GM12892 (cell line): ENCODE data around the gene PLA2G4E.

Experiments used
- DNase-seq: peaks from one replicate; pipeline ENCODE4 v3.0.0; 2011; ENCODE audit not compliant: insufficient read length
- FAIRE-seq: peaks from 2 replicates; lab custom pipeline; 2011; peaks lifted over from hg19 to GRCh38; lab: Jason Lieb, UNC
- POLR2A ChIP-seq: IDR thresholded peaks from 2 replicates; pipeline ENCODE4 v1.6.1; 2011; ENCODE audit warnings: low read depth, low read length, control low read depth
- POLR2AphosphoS5 ChIP-seq: IDR thresholded peaks from 2 replicates; pipeline ENCODE4 v1.6.1; 2011; ENCODE audit warnings: low read depth, low read length, control low read depth
- TAF1 ChIP-seq: IDR thresholded peaks from 2 replicates; pipeline ENCODE4 v1.6.1; 2011; ENCODE audit warnings: low read depth, mild to moderate bottlenecking, control low read depth, low read length, borderline replicate concordance

Gene PLA2G4E

DNA sequence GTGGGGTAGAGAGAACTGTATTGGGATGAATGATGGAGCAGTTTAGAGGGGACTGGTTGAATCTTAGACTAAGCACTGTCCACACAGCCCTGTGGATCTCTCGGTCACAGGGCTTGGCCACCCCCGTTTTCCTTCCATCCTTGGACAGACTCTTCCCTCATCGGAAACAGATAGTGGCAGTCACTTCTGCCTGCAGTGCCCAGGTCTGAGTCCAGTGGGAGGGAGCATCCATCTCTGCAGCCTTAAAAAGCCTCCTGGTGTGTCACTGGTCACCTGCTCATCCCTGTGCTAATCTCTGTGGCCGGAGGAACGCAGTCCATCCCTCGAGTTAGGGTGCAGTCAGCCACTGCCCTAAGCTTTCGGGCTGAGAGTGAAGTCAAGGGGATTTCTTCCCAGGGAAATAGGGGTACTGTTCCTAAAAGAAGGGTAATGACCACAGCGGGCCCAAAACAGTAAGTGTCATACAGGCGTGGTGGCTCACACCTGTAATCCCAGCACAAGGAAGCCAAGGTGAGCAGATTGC lies 41.5 kb upstream of the PLA2G4E start:
- FAIRE-seq (no peak), DNase-seq (no peak)
- TF ChIP-seq TAF1 (no peak), POLR2A (no peak), POLR2AphosphoS5 (no peak)

GRCh38 chr15:42060797-42061196 lies 40.0 kb upstream of the PLA2G4E start:
- DNase-seq (no peak), FAIRE-seq (no peak)
- TF ChIP-seq POLR2A: no peak
- TF ChIP-seq TAF1: no peak
- TF ChIP-seq POLR2AphosphoS5: no peak

GRCh38 chr15:42060477-42060763 lies 39.6 kb upstream of the PLA2G4E start:
- no peak for FAIRE-seq

DNA sequence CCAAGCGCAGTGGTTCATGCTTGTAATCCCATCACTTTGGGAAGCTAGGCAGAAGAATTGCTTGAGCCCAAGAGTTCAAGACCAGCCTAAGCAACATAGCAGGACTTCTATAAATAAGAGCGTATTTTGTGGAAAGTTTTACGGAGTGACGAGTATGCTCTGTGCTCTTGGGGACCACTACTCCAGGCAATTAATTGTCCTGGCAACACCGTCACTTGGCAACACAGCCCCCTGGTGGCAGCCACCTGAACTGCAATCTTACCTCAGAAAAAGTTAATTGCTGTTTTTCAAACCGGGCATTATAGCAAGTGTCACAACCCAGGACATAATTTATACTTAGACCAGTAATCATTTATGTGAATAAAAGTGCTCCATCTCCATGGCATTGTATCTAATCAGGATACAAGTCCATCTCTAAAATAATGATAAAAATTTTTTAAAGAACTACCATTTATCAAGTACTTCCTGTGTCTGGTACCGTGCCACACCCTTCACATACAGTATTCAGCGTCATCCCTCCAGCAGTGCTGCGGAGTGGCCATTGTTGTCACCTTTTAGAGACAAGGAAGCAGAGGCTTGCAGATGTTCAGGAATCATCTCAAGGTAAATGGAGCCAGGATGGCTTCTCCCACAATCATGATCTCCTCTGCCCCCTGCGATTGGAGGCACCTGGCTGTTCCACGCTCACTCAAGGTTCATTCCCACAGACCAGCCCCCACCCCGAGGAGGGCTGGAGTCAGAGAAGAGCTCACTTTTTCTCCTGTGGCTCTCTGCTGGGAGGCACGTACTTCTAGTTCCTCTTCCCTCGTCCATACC lies 39.0 kb upstream of the PLA2G4E start:
- DNase-seq: no peak
- peak; percentile 70 for FAIRE-seq
- no peak for TF ChIP-seq TAF1
- TF ChIP-seq POLR2A: no peak
- TF ChIP-seq POLR2AphosphoS5: no peak

More at GRCh38 chr15:42060477-42060763, 39.6 kb upstream of the PLA2G4E start:
- TF ChIP-seq TAF1: no peak
- no peak for TF ChIP-seq POLR2A
- no peak for TF ChIP-seq POLR2AphosphoS5
- no peak for DNase-seq

DNA sequence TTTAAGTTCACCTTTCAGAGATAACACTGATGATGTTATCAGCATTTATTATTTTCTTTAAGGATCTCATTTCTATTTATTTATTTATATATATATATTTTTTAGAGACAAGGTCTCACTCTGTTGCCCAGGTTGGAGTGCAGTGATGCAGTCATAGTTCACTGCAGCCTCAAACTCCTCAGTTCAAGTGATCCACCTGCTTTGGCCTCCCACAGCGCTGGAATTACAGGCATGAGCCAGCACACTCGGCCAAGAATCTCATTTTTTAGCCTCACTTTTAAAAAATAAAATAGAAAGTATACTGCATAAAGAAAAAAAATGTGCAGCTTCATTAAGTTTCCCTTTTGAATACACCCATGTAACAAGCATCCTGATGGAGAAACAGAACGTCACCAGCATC lies 37.9 kb upstream of the PLA2G4E start:
- no peak for DNase-seq
- TF ChIP-seq TAF1: no peak
- TF ChIP-seq POLR2A: no peak
- TF ChIP-seq POLR2AphosphoS5: no peak
- FAIRE-seq: no peak

DNA sequence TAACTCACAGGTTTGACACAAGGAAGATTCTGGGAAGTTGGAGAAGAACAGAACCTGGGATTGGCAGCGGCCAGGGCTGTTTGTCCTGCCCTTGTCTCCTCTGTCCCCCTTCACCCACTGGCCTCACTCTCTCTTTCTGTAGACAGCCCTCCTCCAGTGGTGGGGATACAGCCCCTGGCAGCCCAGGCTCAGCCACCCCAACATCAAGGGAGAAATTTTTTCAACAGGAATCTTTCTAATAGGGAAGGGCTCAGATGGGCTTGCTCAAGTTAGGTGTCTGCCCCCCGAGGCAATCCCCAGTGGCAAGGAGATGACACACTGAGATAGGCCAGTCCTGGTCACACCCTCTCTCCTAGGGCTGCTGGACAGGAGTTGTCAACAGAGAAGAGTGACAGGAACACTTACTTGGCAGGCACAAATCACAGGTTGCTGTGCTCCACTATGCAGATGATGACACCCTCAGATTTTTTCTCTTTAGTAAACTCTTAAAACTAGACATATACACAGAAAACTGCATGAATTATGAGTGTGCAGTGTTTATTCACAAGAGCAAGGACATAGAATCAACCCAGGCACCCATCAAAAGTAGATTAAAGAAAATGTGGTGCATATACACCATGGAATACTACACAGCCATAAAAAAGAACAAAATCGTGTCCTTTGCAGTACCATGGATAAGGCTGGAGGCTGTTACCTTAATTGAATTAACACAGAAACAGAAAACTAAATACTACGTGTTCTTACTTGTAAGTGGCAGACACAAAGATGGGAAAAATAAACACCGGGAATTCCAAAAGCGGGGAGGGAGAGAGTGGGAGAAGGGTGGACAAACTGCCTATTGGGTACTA lies 37.2 kb upstream of the PLA2G4E start:
- DNase-seq (no peak), FAIRE-seq (no peak)

GRCh38 chr15:42056934-42057798 lies 36.3 kb upstream of the PLA2G4E start:
- FAIRE-seq: peak; percentile 74

More for the DNA sequence above, 37.2 kb upstream of the PLA2G4E start:
- TF ChIP-seq TAF1 (no peak), POLR2A (no peak), POLR2AphosphoS5 (no peak)

DNA sequence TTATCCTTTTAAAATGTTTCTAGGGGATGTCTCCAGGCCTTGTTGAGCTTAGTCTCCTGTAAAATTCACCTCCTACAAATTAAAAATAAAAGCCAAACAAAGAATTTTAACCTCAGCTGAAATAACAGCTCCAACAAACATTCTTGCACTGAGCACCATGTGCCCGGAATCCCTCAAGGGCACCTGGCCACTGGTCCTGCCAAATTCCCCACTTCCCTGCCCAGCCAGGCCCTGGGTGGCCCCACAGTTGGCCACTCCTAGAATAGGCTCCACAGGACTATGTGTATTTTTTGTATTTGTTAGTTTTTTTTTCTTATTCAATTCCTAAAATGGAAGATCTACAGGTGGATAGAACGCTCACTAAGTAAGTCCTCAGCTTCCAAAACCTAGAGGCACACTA lies 33.1 kb upstream of the PLA2G4E start:
- DNase-seq (no peak), FAIRE-seq (peak; percentile 53)
- TF ChIP-seq TAF1 (no peak), POLR2AphosphoS5 (no peak), POLR2A (no peak)

More at GRCh38 chr15:42056934-42057798, 36.3 kb upstream of the PLA2G4E start:
- peak; percentile 47 for DNase-seq
- TF ChIP-seq POLR2A: no peak
- TF ChIP-seq POLR2AphosphoS5: no peak
- TF ChIP-seq TAF1: no peak

DNA sequence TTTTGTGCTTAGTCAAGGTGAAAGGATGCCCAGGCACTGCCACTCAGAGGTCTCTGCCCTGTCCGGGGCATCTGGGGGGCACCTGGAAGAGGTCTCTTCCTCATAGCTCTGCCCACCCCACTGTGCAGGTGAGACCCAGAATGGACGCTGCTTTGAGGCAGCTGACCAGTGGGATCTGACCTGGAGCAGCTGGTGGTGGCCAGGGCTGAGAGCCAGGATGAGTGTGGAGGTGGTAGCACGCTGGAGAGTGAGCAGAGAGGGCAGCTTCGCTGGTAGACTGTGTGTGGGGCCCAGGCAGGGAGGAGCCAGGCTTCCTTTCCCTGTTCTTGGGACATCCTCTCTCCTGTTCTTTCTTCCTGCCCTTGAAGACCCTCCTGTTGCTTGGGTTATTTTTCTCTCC lies 32.2 kb upstream of the PLA2G4E start:
- TF ChIP-seq POLR2A (no peak), TAF1 (no peak)
- FAIRE-seq: no peak
- DNase-seq: no peak

DNA sequence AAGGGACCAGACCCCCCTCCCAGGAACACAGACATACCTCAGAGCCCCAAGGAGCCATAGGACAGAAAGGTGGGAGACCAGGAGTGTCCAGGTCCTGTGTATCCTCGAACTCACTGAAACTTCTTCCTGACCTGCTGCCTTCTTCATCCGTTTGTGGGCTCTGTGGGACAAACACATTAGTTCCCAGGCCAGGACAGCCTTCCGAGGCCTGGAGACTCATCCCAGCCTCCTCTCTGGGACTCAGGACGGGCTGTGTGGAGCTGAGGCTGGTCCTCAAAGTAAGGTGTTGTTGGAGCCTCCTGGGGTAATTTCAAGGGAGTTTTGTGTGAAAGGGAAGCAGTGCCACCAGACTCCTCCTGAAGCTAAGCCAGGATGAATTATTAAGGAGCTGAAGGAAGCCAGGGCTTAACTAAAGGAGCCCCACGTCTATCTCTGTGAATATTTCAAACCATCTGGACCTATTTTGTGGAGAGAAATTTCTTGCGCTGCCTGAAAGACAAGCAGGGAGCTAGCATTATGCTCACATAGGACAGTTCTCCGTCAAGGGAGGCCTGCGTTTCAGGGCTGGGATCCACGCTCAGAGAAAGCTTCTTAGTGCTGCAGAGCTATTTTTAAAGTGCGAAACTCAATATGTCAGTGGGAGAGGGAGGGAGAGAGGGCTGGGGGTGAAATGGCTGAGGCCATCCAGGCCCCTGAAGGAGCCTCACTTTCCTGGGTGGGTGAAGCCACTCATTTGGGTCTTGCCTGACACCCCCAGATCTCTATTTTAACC lies 29.8 kb upstream of the PLA2G4E start:
- no peak for FAIRE-seq
- no peak for DNase-seq
- no peak for TF ChIP-seq POLR2AphosphoS5
- TF ChIP-seq TAF1: no peak
- no peak for TF ChIP-seq POLR2A
